Testis (tissue), 3 donors: ENCODE measurements around the gene CCDC50. TPM values are rescaled to one million over a fixed set of nuclear protein-coding genes. Genes with fewer than 3 reads are reported as not detected.

Experiments used
- DNase-seq: peaks from one replicate; pipeline ENCODE4 v3.0.0-alpha.2; 2019
- H3K27ac ChIP-seq, 2 donors: fragments of 200-600 bp; sonication (generic); one replicate each; pipeline ENCODE4 v1.5.1; 2019
- H3K27me3 ChIP-seq: fragments of 200-600 bp; sonication (generic); one replicate; pipeline ENCODE4 v1.5.1; 2019
- H3K36me3 ChIP-seq: fragments of 200-600 bp; sonication (generic); one replicate; pipeline ENCODE4 v1.5.1; 2017; ENCODE audit warnings: low read depth; ENCODE audit errors: missing control alignments
- H3K4me1 ChIP-seq: fragments of 200-600 bp; sonication (generic); one replicate; pipeline ENCODE4 v1.5.1; 2019
- H3K4me3 ChIP-seq, 2 donors: fragments of 200-600 bp; sonication (generic); one replicate each; pipeline ENCODE4 v1.5.1; 2017 to 2019
- H3K9me3 ChIP-seq: fragments of 200-600 bp; sonication (generic); one replicate; pipeline ENCODE4 v1.5.1; 2017
- CTCF ChIP-seq, 3 experiments: fragments of 450-650 bp in 2 of 3; fragments of 200-600 bp in 1 of 3; sonication (generic) in 1 of 3; IDR thresholded peaks; one replicate each; pipeline ENCODE4 v1.5.1; 2016 to 2019; ENCODE audit warnings: antibody characterized with exemption in 3 of 3, mild to moderate bottlenecking in 2 of 3, moderate library complexity in 1 of 3
- POLR2A ChIP-seq: fragments of 450-650 bp; IDR thresholded peaks from one replicate; pipeline ENCODE4 v1.6.1; 2017; ENCODE audit warnings: antibody characterized with exemption, mild to moderate bottlenecking, moderate library complexity
- WGBS, 2 donors: methylation state at CpG; one replicate each; pipeline ENCODE4 v1.1.5; 2018; 5-methylcytosine and 5-hydroxymethylcytosine counted together
- intact Hi-C: fragments of 100-400 bp; cut with DNase I; formaldehyde crosslinking; loops from one replicate; pipeline ENCODE4 v1.15.1; 2023; ENCODE audit warnings: low total_unique reads
- polyA plus RNA-seq: library from polyadenylated mRNA; stranded (reverse); fragments of 350-450 nt; fragmentation: Illumina TruSeq; extraction: RNeasy Lipid Tissue Mini Kit (QIAGEN cat#74804); gene quantifications from one replicate; pipeline ENCODE4 v1.2.3, GENCODE V29; 2014; ENCODE audit warnings: low read depth, low replicate concordance; ENCODE audit not compliant: insufficient read depth
- total RNA-seq, 2 donors: library from RNA; depleted of rRNA; stranded (reverse); fragments of >200 nt; gene quantifications; one replicate each; pipeline ENCODE4 v1.2.3, GENCODE V29; 2016

The CCDC50 gene
- total and polyA plus RNA-seq, 3 donors from 2014 or later = 65.0 to 69.9 (median 68.2) TPM

- Histone ChIP-seq H3K36me3 (no peaks in the 10 kb centered on the region), H3K9me3 (no peaks in the 10 kb centered on the region), H3K27ac (no peak overlapping the region), H3K4me3 (no peak overlapping the region), H3K27me3 (no peaks in the 10 kb centered on the region), H3K4me1 (no peaks in the 10 kb centered on the region)
- TF ChIP-seq CTCF (IDR thresholded peaks at IDR 0.05) (no peak), POLR2A (no peak)
- intact Hi-C loops = no loop called here
- 89 to 91% methylated on average over 5 of the region's 5 CpGs for WGBS, 2 donors
- DNase-seq = no peak
Measured at GRCh38 chr3:191314109-191314728, 15.0 kb upstream of the CCDC50 start.

- Histone ChIP-seq H3K4me1 (peaks cover 4% of the 10 kb centered on the region), H3K27me3 (no peaks in the 10 kb centered on the region), H3K9me3 (no peaks in the 10 kb centered on the region), H3K36me3 (no peaks in the 10 kb centered on the region), H3K4me3 (peak overlapping the region; percentile 18 to 40), H3K27ac (no peak overlapping the region)
- DNase-seq = no peak
- 66 to 85% methylated on average over 7 to 33 of the region's 40 CpGs for WGBS, 2 donors
- intact Hi-C loops = no loop called here
- TF ChIP-seq POLR2A = no peak
- TF ChIP-seq CTCF (IDR thresholded peaks at IDR 0.05) = no peak
Measured at GRCh38 chr3:191316876-191317603, 12.2 kb upstream of the CCDC50 start.

- no peak for DNase-seq
- Histone ChIP-seq H3K4me1 (peaks cover 4% of the 10 kb centered on the region), H3K9me3 (no peaks in the 10 kb centered on the region), H3K27me3 (no peaks in the 10 kb centered on the region), H3K4me3 (no peak overlapping the region), H3K27ac (no peak overlapping the region), H3K36me3 (no peaks in the 10 kb centered on the region)
- no peak for TF ChIP-seq POLR2A
- no peak for TF ChIP-seq CTCF (IDR thresholded peaks at IDR 0.05)
- intact Hi-C loops = no loop called here
- 93 to 94% methylated on average over 5 of the region's 5 CpGs for WGBS, 2 donors
Measured at GRCh38 chr3:191320316-191320715, 8.9 kb upstream of the CCDC50 start.

DNA sequence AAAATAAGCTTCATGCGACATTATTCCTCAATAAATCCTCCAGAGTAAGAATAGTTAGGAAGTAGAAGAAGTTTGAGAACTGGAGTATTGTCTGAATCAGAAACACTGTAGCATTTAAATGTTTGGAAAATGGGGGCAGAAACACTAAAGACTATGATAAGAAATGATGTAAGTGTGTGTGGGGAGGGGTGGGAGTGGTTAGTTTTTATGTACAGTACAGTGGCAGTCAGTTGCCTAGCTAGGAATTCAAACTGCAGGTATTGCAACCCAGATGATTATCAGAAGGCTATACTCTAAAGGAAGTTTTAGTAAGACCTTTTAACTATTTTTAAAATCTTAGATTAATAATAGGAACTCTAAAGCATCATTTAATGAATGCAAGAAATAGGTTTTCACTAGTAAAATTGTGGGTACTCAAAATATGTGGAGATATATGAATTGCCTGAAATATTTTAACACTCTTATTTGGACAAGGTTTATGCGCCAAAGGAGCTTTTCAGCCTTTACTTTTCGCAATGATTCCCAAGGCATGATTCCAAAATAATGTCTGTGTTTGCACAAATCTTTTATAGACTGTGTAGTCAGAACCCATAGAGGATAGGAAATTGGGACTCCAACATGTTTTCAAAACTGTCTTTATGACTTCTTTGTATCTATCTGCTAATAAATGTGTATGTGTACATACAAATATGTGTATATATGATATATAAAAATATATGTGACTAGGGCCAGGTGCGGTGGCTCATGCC is 8.0 kb upstream of the CCDC50 start:
- WGBS, 2 donors = 84 to 89% methylated on average over 4 of the region's 4 CpGs
- Histone ChIP-seq H3K36me3 (no peaks in the 10 kb centered on the region), H3K27me3 (no peaks in the 10 kb centered on the region), H3K4me3 (no peak overlapping the region), H3K9me3 (no peaks in the 10 kb centered on the region), H3K27ac (no peak overlapping the region), H3K4me1 (peaks cover 4% of the 10 kb centered on the region)
- intact Hi-C loops = no loop called here
- TF ChIP-seq CTCF (IDR thresholded peaks at IDR 0.05) (no peak), POLR2A (no peak)
- peak; percentile 62 for DNase-seq
